ENCODE measurements around the gene SMYD3.
"Not testable (repeated sequence)": the region's sequence is repeated elsewhere in the genome, so short reads cannot be mapped to it uniquely, and the experiment has no call there.

- not testable (repeated sequence) for TF ChIP-seq CTCF (IDR thresholded peaks at IDR 0.05; ENCODE audit: low read length); EZH2 (optimal IDR thresholded peaks at IDR 0.05; ENCODE audit: low read depth, low read length); EZH2phosphoT487 (IDR thresholded peaks at IDR 0.05; ENCODE audit: low read length)
These were observed 779.0 kb downstream of the SMYD3 start for GRCh38 chr1:245728035-245728434.
